GM12878 (cell line): ENCODE data around the gene IGLL5. TPM values are rescaled to one million over a fixed set of nuclear protein-coding genes. Genes with fewer than 3 reads are reported as not detected.

Experiments
- CHD2 ChIP-seq: IDR thresholded peaks from 2 replicates; pipeline ENCODE4 v1.6.1; 2011; ENCODE audit warnings: low read depth, low read length, improper control_type of control experiment, borderline replicate concordance
- CHD4 ChIP-seq: fragments of 200-600 bp; sonication (generic); IDR thresholded peaks from 2 replicates; pipeline ENCODE4 v1.6.1; 2016; ENCODE audit warnings: mild to moderate bottlenecking
- EZH2 ChIP-seq: IDR thresholded peaks from 2 replicates; pipeline ENCODE4 v1.6.1; 2012; ENCODE audit warnings: low read depth, mild to moderate bottlenecking, control low read depth, inconsistent platforms, low read length, borderline replicate concordance; ENCODE audit not compliant: control insufficient read depth
- IRF4 ChIP-seq: IDR thresholded peaks from 2 replicates; pipeline ENCODE4 v1.6.1; 2011; ENCODE audit warnings: low read depth, low read length
- MTA3 ChIP-seq: IDR thresholded peaks from 2 replicates; pipeline ENCODE4 v1.6.1; 2012; ENCODE audit warnings: low read length, inconsistent platforms, borderline replicate concordance
- NFIC ChIP-seq: IDR thresholded peaks from 2 replicates; pipeline ENCODE4 v1.6.1; 2012; ENCODE audit warnings: low read depth, mild to moderate bottlenecking, inconsistent platforms, low read length, moderate library complexity
- NFXL1 ChIP-seq: fragments of 450-650 bp; IDR thresholded peaks from 2 replicates; pipeline ENCODE4 v1.6.1; 2017; ENCODE audit warnings: antibody characterized with exemption, mild to moderate bottlenecking, borderline replicate concordance
- TARDBP ChIP-seq: IDR thresholded peaks from 2 replicates; pipeline ENCODE4 v1.6.1; 2016; ENCODE audit warnings: borderline replicate concordance
- TCF7 ChIP-seq: IDR thresholded peaks from 2 replicates; pipeline ENCODE4 v1.6.1; 2014; ENCODE audit warnings: antibody characterized with exemption, borderline replicate concordance
- YY1 ChIP-seq: IDR thresholded peaks from 2 replicates; pipeline ENCODE4 v1.6.1; 2011; ENCODE audit warnings: low read depth, mild to moderate bottlenecking, low read length
- ZNF274 ChIP-seq: IDR thresholded peaks from one replicate; pipeline ENCODE4 v1.8.0; 2011; ENCODE audit not compliant: insufficient read length, insufficient read depth
- ZZZ3 ChIP-seq: IDR thresholded peaks from 2 replicates; pipeline ENCODE4 v1.6.1; 2011; ENCODE audit warnings: low read depth; ENCODE audit not compliant: control insufficient read depth, insufficient read length
- polyA plus RNA-seq, 11 experiments: library from polyadenylated mRNA; depleted of rRNA in 4 of 11; unstranded in 6 of 11; stranded (reverse) in 5 of 11; fragments of >200 nt; fragmentation: Nextera tagmentation in 4 of 11; fragmentation: Illumina TruSeq in 1 of 11; extraction: Ambion mirVana in 4 of 11; extraction: Trizol in 1 of 11; gene quantifications; 1 replicate in 1 of 11; 2 replicates in 10 of 11; pipeline versions ENCODE4 v1.2.1 to v1.2.3, GENCODE V29; 2011 to 2016; ENCODE audit warnings: inconsistent platforms in 2 of 11, missing spikeins in 2 of 11, low read depth in 1 of 11
- total RNA-seq, 4 experiments: library from RNA; depleted of rRNA in 3 of 4; stranded (reverse); fragments of >200 nt in 3 of 4; fragmentation: Illumina TruSeq in 1 of 4; extraction: Trizol in 1 of 4; gene quantifications; 2 replicates each; pipeline versions ENCODE4 v1.2.1 to v1.2.3, GENCODE V29; 2013 to 2021
- TF ChIP-seq, protein P1 (sequence below): fragments of 450-650 bp; IDR thresholded peaks from 2 replicates; pipeline ENCODE4 v1.6.1; 2017; ENCODE audit warnings: antibody characterized with exemption, mild to moderate bottlenecking, moderate library complexity
- TF ChIP-seq, protein P2 (sequence below): IDR thresholded peaks from 2 replicates; pipeline ENCODE4 v1.6.1; 2011; ENCODE audit warnings: borderline replicate concordance, low read depth, mild to moderate bottlenecking, moderate library complexity, low read length; ENCODE audit not compliant: insufficient read depth, poor library complexity, severe bottlenecking
- TF ChIP-seq, protein P3 (sequence below): fragments of 450-650 bp; formaldehyde crosslinking; IDR thresholded peaks from 2 replicates; pipeline ENCODE4 v1.4.0; 2020; ENCODE audit warnings: mild to moderate bottlenecking, moderate library complexity

Gene IGLL5
- total and polyA plus RNA-seq, 10 of the 15 experiments (the other 5 are each of a cell fraction or from before 2014, with no cell fraction given): not detected

DNA sequence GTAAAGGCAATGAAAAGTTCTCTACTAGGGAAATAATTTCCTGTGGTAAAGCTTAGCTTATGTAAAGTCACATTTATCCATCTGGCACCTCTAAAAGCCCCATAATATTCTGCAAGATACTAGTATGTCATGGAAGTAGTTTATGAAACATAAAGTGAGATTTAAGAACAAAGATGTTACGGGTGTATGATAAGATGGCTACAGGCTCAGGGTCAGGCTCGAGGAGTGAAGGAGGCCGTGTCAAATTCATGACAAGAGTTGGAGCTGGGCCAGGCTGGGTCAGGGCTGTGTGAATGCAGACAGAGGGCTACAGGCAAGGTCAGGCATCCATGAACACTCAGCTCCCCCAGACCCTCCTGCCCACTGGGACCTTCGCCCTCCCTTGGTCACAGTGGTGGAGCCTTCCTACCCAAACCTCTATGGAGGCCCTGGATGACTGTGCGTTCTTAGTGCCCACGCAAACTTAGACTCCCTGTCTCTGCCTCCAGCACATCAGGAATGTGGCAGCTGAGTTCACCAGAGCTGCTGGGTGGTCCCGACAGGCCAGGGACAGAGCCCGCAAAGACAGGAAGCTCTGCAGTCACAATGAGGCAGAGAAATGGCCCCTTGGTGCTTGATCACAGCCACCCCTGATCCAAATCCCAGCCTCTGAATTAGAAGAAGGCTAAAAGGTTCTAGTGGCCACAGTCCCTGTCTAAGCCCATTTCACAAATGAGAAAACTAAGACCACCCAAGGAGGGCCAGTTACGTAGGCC lies 14.8 kb downstream of the IGLL5 start (continued):
- TF ChIP-seq YY1 (peak; percentile 61), EZH2 (no peak), TCF7 (no peak), CHD4 (no peak), ZNF274 (no peak), CHD2 (no peak; the same call in 1 of the 2 replicates), TARDBP (peak; percentile 26; the same call in 1 of the 2 replicates), NFXL1 (no peak), IRF4 (0 out of 2 replicates have a peak, but pooled peaks have one; percentile 25), MTA3 (peak; percentile 95; the same call in 1 of the 2 replicates), ZZZ3 (no peak), NFIC (peak; percentile 79)
- TF ChIP-seq, protein P1, sequence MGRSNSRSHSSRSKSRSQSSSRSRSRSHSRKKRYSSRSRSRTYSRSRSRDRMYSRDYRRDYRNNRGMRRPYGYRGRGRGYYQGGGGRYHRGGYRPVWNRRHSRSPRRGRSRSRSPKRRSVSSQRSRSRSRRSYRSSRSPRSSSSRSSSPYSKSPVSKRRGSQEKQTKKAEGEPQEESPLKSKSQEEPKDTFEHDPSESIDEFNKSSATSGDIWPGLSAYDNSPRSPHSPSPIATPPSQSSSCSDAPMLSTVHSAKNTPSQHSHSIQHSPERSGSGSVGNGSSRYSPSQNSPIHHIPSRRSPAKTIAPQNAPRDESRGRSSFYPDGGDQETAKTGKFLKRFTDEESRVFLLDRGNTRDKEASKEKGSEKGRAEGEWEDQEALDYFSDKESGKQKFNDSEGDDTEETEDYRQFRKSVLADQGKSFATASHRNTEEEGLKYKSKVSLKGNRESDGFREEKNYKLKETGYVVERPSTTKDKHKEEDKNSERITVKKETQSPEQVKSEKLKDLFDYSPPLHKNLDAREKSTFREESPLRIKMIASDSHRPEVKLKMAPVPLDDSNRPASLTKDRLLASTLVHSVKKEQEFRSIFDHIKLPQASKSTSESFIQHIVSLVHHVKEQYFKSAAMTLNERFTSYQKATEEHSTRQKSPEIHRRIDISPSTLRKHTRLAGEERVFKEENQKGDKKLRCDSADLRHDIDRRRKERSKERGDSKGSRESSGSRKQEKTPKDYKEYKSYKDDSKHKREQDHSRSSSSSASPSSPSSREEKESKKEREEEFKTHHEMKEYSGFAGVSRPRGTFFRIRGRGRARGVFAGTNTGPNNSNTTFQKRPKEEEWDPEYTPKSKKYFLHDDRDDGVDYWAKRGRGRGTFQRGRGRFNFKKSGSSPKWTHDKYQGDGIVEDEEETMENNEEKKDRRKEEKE: no peak
- TF ChIP-seq, protein P2, sequence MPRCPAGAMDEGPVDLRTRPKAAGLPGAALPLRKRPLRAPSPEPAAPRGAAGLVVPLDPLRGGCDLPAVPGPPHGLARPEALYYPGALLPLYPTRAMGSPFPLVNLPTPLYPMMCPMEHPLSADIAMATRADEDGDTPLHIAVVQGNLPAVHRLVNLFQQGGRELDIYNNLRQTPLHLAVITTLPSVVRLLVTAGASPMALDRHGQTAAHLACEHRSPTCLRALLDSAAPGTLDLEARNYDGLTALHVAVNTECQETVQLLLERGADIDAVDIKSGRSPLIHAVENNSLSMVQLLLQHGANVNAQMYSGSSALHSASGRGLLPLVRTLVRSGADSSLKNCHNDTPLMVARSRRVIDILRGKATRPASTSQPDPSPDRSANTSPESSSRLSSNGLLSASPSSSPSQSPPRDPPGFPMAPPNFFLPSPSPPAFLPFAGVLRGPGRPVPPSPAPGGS: peak; percentile 65
- TF ChIP-seq, protein P3, sequence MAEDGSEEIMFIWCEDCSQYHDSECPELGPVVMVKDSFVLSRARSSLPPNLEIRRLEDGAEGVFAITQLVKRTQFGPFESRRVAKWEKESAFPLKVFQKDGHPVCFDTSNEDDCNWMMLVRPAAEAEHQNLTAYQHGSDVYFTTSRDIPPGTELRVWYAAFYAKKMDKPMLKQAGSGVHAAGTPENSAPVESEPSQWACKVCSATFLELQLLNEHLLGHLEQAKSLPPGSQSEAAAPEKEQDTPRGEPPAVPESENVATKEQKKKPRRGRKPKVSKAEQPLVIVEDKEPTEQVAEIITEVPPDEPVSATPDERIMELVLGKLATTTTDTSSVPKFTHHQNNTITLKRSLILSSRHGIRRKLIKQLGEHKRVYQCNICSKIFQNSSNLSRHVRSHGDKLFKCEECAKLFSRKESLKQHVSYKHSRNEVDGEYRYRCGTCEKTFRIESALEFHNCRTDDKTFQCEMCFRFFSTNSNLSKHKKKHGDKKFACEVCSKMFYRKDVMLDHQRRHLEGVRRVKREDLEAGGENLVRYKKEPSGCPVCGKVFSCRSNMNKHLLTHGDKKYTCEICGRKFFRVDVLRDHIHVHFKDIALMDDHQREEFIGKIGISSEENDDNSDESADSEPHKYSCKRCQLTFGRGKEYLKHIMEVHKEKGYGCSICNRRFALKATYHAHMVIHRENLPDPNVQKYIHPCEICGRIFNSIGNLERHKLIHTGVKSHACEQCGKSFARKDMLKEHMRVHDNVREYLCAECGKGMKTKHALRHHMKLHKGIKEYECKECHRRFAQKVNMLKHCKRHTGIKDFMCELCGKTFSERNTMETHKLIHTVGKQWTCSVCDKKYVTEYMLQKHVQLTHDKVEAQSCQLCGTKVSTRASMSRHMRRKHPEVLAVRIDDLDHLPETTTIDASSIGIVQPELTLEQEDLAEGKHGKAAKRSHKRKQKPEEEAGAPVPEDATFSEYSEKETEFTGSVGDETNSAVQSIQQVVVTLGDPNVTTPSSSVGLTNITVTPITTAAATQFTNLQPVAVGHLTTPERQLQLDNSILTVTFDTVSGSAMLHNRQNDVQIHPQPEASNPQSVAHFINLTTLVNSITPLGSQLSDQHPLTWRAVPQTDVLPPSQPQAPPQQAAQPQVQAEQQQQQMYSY (CRISPR knock-in tag): peak; percentile 7; the same call in 1 of the 2 replicates
- TF ChIP-seq, all 136 proteins: peak for 24
